GM21529 (cell line): ENCODE data around the gene B3GALT6.

Experiments
- ATAC-seq: cut with Tn5 transposase; IDR thresholded peaks from one replicate; pipeline ENCODE4 v1.9.1; 2021; ENCODE audit not compliant: unreplicated experiment

Gene B3GALT6

DNA sequence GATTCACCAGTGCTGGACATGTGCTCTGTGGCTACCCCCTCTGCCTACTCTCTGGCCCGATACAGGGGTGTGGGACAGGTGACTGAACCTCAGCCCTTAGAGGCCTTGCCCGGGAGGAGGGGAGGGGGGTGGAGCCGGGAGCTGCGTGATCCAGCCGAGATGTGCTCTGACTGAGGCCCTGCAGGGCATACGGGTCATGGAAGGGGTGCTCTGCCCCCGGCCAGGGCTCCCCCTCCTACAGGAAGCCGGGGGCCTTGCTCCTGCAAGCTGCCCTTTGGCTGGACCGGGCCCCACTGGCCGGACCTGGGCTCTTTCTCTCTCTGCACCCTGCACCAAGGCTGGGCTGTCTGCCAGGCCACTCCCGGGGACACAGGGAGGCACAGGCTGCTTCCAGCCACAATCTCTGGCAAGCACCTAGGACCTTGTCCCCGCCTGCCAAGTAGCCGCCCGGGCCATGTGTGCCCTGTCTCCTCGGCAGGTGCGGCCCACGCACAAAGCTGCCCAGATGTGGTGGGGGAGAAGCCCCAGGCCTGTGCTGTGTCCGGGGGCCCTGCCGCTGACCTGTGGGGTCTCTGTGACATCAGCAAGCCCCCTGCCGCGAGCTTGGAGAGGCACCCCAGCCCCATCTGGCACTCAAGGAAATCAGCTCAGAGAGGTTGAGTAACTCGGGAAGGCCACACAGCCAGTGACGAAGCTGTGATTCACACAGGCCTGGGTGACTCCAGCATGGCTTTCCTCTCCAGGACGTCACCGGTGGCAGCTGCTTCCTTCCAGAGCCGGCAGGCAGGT is 49.7 kb downstream of the B3GALT6 start:
- no peak for ATAC-seq

- no peak for ATAC-seq
Measured at GRCh38 chr1:1282998-1283397, 51.0 kb downstream of the B3GALT6 start.

DNA sequence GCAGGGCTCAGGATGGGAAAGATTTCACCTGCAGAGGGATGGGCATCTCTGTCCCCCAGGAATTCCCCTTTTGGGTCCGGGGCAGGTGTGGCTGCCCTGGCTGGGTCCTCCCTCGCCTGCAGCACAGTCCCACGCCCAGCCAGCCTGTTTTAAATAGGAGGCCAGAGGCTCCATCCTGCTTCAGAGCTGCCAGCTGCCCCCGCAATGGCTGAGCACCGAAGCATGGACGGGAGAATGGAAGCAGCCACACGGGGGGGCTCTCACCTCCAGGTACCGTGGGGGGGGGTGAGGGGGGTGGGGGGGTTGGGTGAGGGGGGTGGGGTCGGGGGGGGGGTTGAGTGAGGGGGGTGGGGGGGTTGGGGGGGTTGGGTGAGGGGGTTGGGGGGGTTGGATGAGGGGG is 51.8 kb downstream of the B3GALT6 start:
- ATAC-seq = no peak
